CD14-positive monocyte (primary cell): ENCODE measurements around the gene LEPR. TPM values are rescaled to one million over a fixed set of nuclear protein-coding genes. Genes with fewer than 3 reads are reported as not detected.

Experiments used
- DNase-seq, 3 donors: peaks; one replicate each; pipeline ENCODE4 v3.0.0-alpha.2; 2011 to 2022
- H2AFZ ChIP-seq: 2 replicates; pipeline ENCODE4 v1.6.0; 2012; ENCODE audit warnings: mild to moderate bottlenecking, low read depth, low read length, inconsistent platforms; ENCODE audit not compliant: insufficient read depth, poor library complexity, severe bottlenecking
- H3K27ac ChIP-seq, 2 donors: 1 replicate in 1 of 2; 2 replicates in 1 of 2; pipeline ENCODE4 v1.5.1; 2012 to 2013; ENCODE audit warnings: low read length in 2 of 2, control low read depth in 1 of 2, inconsistent platforms in 1 of 2, low read depth in 1 of 2, mild to moderate bottlenecking in 1 of 2
- H3K27me3 ChIP-seq, 2 donors: one replicate each; pipeline versions ENCODE4 v1.6.0 to v1.6.1; 2011 to 2013; ENCODE audit warnings: low read length in 2 of 2; ENCODE audit not compliant: control insufficient read depth in 2 of 2, insufficient read depth in 2 of 2
- H3K36me3 ChIP-seq, 2 donors: replicated peaks in 1 of 2; 1 replicate in 1 of 2; 2 replicates in 1 of 2; pipeline versions ENCODE4 v1.5.1 to v1.6.1; 2012 to 2013; ENCODE audit warnings: low read length in 2 of 2, control low read depth in 1 of 2, inconsistent platforms in 1 of 2, mild to moderate bottlenecking in 1 of 2; ENCODE audit not compliant: insufficient read depth in 2 of 2, control insufficient read depth in 1 of 2
- H3K4me1 ChIP-seq, 2 donors: 1 replicate in 1 of 2; 2 replicates in 1 of 2; pipeline versions ENCODE4 v1.5.1 to v1.6.1; 2012 to 2013; ENCODE audit warnings: low read length in 2 of 2, control low read depth in 1 of 2, inconsistent platforms in 1 of 2, mild to moderate bottlenecking in 1 of 2, moderate library complexity in 1 of 2; ENCODE audit not compliant: insufficient read depth in 2 of 2, control insufficient read depth in 1 of 2
- H3K4me2 ChIP-seq: replicated peaks from 2 replicates; pipeline ENCODE3; 2012; ENCODE audit warnings: low read length, moderate library complexity, mild to moderate bottlenecking; ENCODE audit not compliant: poor library complexity, severe bottlenecking; ENCODE audit errors: extremely low read depth
- H3K4me3 ChIP-seq, 3 experiments: fragments of 200-600 bp in 1 of 3; sonication (generic) in 1 of 3; replicated peaks in 1 of 3; 1 replicate in 2 of 3; 2 replicates in 1 of 3; pipeline ENCODE4 v1.5.1; 2011 to 2013; ENCODE audit warnings: low read length in 3 of 3, mild to moderate bottlenecking in 3 of 3, control low read depth in 2 of 3, low read depth in 2 of 3, inconsistent platforms in 1 of 3, moderate library complexity in 1 of 3
- H3K79me2 ChIP-seq: 2 replicates; pipeline ENCODE4 v1.6.0; 2012; ENCODE audit warnings: mild to moderate bottlenecking, control low read depth, inconsistent platforms, low read length, moderate library complexity; ENCODE audit not compliant: insufficient read depth
- H3K9ac ChIP-seq: 2 replicates; pipeline ENCODE4 v1.6.0; 2017; ENCODE audit warnings: low read length, mild to moderate bottlenecking; ENCODE audit not compliant: insufficient read depth, poor library complexity, severe bottlenecking
- H3K9me3 ChIP-seq, 2 donors: replicated peaks in 1 of 2; 1 replicate in 1 of 2; 2 replicates in 1 of 2; pipeline versions ENCODE4 v1.5.1 to v1.6.1; 2012 to 2013; ENCODE audit warnings: low read length in 2 of 2, control low read depth in 1 of 2; ENCODE audit not compliant: control insufficient read depth in 1 of 2, insufficient read depth in 1 of 2
- H4K20me1 ChIP-seq: 2 replicates; pipeline ENCODE4 v1.6.0; 2012; ENCODE audit warnings: mild to moderate bottlenecking, low read length, control low read depth, moderate library complexity; ENCODE audit not compliant: insufficient read depth
- H3K27ac Mint-ChIP-seq, 7 donors: one replicate each; pipeline ENCODE4 v1.8.0; 2020; ENCODE audit warnings: mild to moderate bottlenecking in 7 of 7, mixed read lengths in 7 of 7, moderate library complexity in 6 of 7, inconsistent platforms in 2 of 7
- H3K27me3 Mint-ChIP-seq, 3 donors: one replicate each; pipeline ENCODE4 v1.8.0; 2021 to 2022; ENCODE audit warnings: low read depth in 3 of 3, mild to moderate bottlenecking in 3 of 3, mixed read lengths in 3 of 3, moderate library complexity in 3 of 3, inconsistent platforms in 1 of 3
- H3K36me3 Mint-ChIP-seq, 2 donors: one replicate each; pipeline ENCODE4 v1.8.0; 2020; ENCODE audit warnings: mixed read lengths in 2 of 2, inconsistent platforms in 1 of 2, mild to moderate bottlenecking in 1 of 2
- H3K4me1 Mint-ChIP-seq: one replicate; pipeline ENCODE4 v1.8.0; 2020; ENCODE audit warnings: mild to moderate bottlenecking, mixed read lengths
- H3K4me3 Mint-ChIP-seq, 2 donors: one replicate each; pipeline ENCODE4 v1.8.0; 2020; ENCODE audit warnings: mild to moderate bottlenecking in 2 of 2, mixed read lengths in 2 of 2, moderate library complexity in 1 of 2
- H3K9me3 Mint-ChIP-seq, 7 donors: one replicate each; pipeline ENCODE4 v1.8.0; 2020 to 2022; ENCODE audit warnings: mixed read lengths in 7 of 7, mild to moderate bottlenecking in 6 of 7, moderate library complexity in 6 of 7, inconsistent platforms in 2 of 7
- CTCF ChIP-seq: fragments of 200-600 bp; IDR thresholded peaks from one replicate; pipeline ENCODE4 v1.8.0; 2022; ENCODE audit warnings: antibody characterized with exemption, mild to moderate bottlenecking
- WGBS: methylation state at CpG from one replicate; pipeline ENCODE4 v1.1.5; 2013; ENCODE audit warnings: missing lambda C conversion rate; ENCODE audit not compliant: insufficient coverage; 5-methylcytosine and 5-hydroxymethylcytosine counted together
- intact Hi-C, 2 donors: fragments of 100-400 bp; cut with micrococcal nuclease; formaldehyde crosslinking; loops; one replicate each; pipeline versions ENCODE4 v1.15.0 to v1.15.1; 2023
- polyA plus RNA-seq, 3 donors: library from polyadenylated mRNA; depleted of rRNA in 1 of 3; unstranded in 2 of 3; stranded (reverse) in 1 of 3; fragments of 300-500 nt in 2 of 3; fragments of >200 nt in 1 of 3; fragmentation: Illumina TruSeq in 2 of 3; gene quantifications; 1 replicate in 2 of 3; 2 replicates in 1 of 3; pipeline ENCODE4 v1.2.3, GENCODE V29; 2012 to 2021

The LEPR gene
- polyA plus RNA-seq, 3 donors, result 0.85 to 3.0 (median 1.0) TPM

GRCh38 chr1:65423884-65424572, 3.6 kb downstream of the LEPR start:
- peak overlapping the region in 1 of 2 donors; percentile 67 for H3K27ac ChIP-seq
- peak overlapping the region; percentile 91 for H3K4me2 ChIP-seq
- H3K36me3 ChIP-seq, result peaks cover 31 to 40% of the 10 kb centered on the region in 2 donors
- peak; percentile 68 to 88 (median 87) for DNase-seq
- H3K4me1 Mint-ChIP-seq, result peaks cover 16% of the 10 kb centered on the region
- H3K27me3 Mint-ChIP-seq, result no peaks in the 10 kb centered on the region
- H3K9me3 ChIP-seq, result no peaks in the 10 kb centered on the region
- peaks cover 35 to 41% of the 10 kb centered on the region in 2 donors for H3K4me1 ChIP-seq
- H3K27ac Mint-ChIP-seq, result peak overlapping the region in 6 of 7 donors; percentile 37 to 89 (median 84)
- intact Hi-C loops, result loop anchor here (10.0 kb wide), 3 partner anchors 179 to 369 kb away; no protein-coding TSS in a partner anchor
- peaks cover 65% of the 10 kb centered on the region for H3K79me2 ChIP-seq
- no peaks in the 10 kb centered on the region for H3K27me3 ChIP-seq
- no CpG with 5 or more reads among the region's 2 CpGs for WGBS
- H3K9ac ChIP-seq, result no peak overlapping the region
- H3K36me3 Mint-ChIP-seq, result peaks cover 38 to 41% of the 10 kb centered on the region in 2 donors
- H3K4me3 Mint-ChIP-seq, result peak overlapping the region in 1 of 2 donors; percentile 25
- H3K4me3 ChIP-seq, result peak overlapping the region in 1 of 3 experiments; percentile 7
- TF ChIP-seq CTCF, result no peak
- peaks cover 0 to 3% (median 0%) of the 10 kb centered on the region in 7 donors for H3K9me3 Mint-ChIP-seq
- peaks cover 68% of the 10 kb centered on the region for H4K20me1 ChIP-seq
- H2AFZ ChIP-seq, result no peak overlapping the region

GRCh38 chr1:65424573-65424889, 4.1 kb downstream of the LEPR start:
- Histone ChIP-seq H3K27me3 (no peaks in the 10 kb centered on the region), H3K27ac (peak overlapping the region in 1 of 2 donors; percentile 67), H3K4me2 (peak overlapping the region; percentile 91), H3K9ac (no peak overlapping the region), H3K4me3 (peak overlapping the region in 1 of 3 experiments; percentile 7), H4K20me1 (peaks cover 73% of the 10 kb centered on the region), H2AFZ (no peak overlapping the region), H3K36me3 (peaks cover 31 to 45% of the 10 kb centered on the region in 2 donors), H3K9me3 (no peaks in the 10 kb centered on the region), H3K4me1 (peaks cover 30 to 40% of the 10 kb centered on the region in 2 donors), H3K79me2 (peaks cover 65% of the 10 kb centered on the region)
- H3K4me3 Mint-ChIP-seq, result no peak overlapping the region
- peaks cover 0 to 5% (median 0%) of the 10 kb centered on the region in 7 donors for H3K9me3 Mint-ChIP-seq
- intact Hi-C loops, result loop anchor here (10.0 kb wide), 3 partner anchors 180 to 370 kb away; no protein-coding TSS in a partner anchor
- no peak for TF ChIP-seq CTCF
- peaks cover 41 to 42% of the 10 kb centered on the region in 2 donors for H3K36me3 Mint-ChIP-seq
- H3K4me1 Mint-ChIP-seq, result peaks cover 16% of the 10 kb centered on the region
- peak; percentile 10 to 33 (median 25) for DNase-seq
- no peaks in the 10 kb centered on the region for H3K27me3 Mint-ChIP-seq
- peak overlapping the region in 6 of 7 donors; percentile 10 to 89 (median 84) for H3K27ac Mint-ChIP-seq
- WGBS, result no CpG with 5 or more reads among the region's 1 CpG
